Jurkat, Clone E6-1 (cell line): ENCODE results near the gene LRRTM2.

Experiments
- DNase-seq: peaks from one replicate; pipeline ENCODE4 v3.0.0-alpha.2; 2011; ENCODE audit warnings: low read depth, low spot score
- H3K4me3 ChIP-seq: 2 replicates; pipeline ENCODE4 v1.5.1; 2011; ENCODE audit warnings: mild to moderate bottlenecking, low read length, control low read depth, moderate library complexity

Gene LRRTM2

DNA sequence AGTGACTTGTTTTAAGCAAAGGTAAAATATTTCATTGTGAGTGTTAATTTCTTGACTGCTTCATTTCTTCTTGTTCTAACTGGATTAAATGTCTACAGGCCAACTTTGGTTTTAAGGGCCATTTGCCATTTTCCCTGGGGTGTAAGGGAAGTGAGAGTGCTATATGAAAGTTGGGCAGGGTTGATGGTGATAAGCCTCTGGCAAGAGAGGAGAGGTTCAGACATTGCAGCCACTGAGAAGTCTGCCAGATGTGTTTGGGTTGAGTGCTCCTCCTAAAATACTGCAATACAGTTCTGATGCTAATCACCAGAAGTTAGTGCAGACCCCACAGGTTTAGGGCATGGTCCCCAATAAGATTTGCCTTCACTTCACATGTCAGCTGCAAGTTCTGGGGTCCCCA lies 14.9 kb upstream of the LRRTM2 start:
- H3K4me3 ChIP-seq: no peak overlapping the region

DNA sequence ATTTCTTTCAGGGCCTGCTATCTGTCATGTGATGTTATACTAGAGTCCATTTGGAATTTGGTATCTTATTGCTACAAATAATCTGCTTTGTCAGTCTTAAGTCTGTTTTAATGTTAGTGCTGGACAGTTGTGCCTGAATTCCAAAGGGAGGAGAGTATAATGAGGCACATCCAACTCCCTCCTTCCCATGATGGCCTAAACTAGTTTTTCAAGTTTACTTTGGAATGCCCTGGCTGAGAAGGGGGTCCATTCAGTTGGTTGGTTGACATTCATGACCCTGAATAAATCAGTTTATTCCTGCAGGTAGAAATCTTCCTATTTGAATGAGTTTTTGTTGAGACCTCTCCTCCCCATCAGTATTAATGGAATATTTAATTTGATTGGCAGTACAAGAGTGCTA lies 9.4 kb upstream of the LRRTM2 start:
- no peak for DNase-seq
- no peak overlapping the region for H3K4me3 ChIP-seq

More for the DNA sequence above, 14.9 kb upstream of the LRRTM2 start:
- DNase-seq: no peak

DNA sequence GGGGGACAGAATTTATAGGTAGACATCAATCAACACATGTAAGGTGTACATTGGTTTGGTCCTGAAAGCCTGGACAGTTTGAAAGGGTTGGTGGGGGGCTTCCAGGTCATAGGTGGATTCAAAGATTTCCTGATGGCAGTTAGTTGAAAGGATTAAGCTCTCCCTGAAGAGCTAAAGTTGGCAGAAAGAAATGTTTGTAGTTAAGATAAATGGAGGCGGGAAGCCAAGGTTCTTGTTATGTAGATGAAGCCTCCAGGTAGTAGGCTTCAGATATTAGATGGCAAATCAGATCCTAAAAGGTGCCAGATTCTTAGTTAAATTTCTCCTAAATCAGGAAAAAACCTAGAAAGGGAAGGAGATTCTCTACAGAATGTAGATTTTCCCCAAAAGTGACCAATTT lies 9.0 kb upstream of the LRRTM2 start:
- H3K4me3 ChIP-seq: no peak overlapping the region
- DNase-seq: no peak

DNA sequence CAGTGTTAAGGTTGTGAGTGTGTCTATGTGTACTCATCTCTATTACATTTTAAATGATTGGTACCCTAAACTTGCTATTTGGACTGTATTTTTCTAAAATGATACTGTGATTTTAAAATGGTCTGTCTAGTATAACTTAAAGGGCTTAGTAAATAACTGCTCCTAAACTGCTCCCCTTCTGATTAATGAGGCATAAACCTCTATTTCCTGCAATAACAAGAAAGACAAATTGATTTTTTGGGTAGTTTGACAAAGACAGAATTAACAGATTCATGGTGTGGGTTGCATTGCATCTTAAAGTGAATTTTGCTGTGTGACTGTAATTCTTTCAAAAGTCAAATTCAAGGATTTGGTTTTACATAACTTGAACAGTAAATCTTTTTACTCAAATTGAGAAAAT lies 8.1 kb upstream of the LRRTM2 start:
- no peak for DNase-seq
- H3K4me3 ChIP-seq: no peak overlapping the region

DNA sequence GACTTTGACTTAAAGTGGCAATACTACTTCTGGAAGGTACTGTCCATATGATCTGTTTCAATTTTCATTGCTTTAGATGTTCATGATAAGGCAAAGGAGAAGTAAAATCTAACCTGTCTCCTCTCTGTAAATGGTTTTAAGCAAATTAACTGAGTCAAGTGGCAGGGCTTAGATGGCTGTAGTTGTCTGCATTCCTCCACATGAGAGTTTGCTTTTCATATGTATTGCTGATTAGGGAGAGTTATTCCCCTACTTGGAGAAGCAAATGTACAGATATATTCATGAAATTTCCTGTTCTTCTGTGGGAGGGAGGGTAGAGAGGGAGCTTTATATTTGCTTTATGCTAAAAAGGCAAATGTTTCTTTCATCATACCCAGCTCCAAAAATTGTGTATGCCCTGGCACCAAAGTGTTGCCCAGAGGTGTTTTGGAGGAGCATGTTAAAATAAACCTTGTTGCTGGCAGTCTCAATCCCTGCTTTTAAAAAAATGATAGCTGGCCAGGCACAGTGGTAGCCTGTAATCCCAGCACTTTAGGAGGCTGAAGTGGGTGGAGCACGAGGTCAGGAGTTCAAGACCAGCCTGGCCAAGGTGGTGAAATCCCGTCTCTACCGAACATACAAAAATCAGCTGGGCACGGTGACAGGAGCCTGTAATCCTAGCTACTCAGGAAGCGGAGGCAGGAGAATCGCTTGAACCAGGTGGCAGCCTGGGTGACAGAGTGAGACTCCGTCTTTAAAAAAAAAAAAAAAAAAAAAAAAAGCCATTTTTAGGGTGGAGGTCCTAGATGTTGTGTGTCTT lies 3.5 kb upstream of the LRRTM2 start:
- DNase-seq: no peak
- no peak overlapping the region for H3K4me3 ChIP-seq

DNA sequence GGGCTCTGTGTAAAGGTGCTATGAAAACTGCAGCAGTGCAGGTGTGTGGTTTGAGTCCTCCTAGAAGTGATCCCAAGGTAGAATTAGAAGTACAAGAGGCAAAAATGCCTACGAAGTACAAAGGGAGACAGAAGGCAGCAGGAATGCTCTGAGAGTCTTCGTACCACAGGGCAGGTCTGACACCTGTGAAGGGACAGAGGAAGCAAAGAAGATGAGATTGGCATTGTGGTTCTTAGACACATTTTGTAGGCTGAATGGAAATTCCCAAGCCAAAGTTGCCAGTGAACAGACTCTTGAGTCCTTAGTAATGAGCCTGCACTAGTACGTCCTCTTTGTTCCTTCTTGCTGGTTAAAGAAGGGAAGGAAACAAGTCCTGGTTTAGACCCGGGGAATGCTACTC lies 1.7 kb upstream of the LRRTM2 start:
- no peak overlapping the region for H3K4me3 ChIP-seq
- DNase-seq: no peak

DNA sequence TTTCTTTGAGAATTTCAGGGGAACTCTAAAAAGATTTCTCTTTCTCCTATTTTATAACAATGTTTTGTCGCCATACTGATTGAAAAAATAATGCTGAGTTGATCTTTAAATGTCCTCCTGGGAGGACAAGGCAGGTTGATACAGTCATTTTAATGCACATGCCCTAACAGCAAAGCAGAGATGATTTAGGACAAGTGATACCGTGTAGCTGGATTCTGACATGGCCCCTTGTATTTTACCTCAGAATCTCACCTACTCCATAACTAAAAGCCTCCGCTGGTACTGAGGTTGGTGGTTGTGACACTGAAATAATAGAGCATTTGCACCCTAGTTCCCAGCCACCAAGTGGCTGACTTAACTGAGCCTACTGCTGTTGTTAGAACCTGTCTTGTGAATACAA lies 811 bp upstream of the LRRTM2 start:
- no peak overlapping the region for H3K4me3 ChIP-seq
- DNase-seq: no peak

DNA sequence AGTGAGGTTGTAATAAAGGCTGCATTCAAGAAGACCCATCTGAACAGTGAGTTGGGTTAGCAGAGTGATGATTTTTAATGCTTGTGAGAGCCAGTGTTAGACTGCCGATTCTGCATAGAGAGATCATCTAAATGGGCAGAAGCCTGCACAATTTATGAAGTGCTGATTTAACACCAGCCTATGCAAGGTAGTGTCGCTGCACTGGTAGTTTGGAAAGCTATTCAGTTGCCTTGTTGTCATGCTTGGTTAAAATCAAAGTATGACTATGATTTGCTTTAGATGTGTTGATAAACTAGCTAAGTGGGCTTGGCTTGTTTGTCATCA lies 379 bp upstream of the LRRTM2 start:
- no peak for DNase-seq
- H3K4me3 ChIP-seq: no peak overlapping the region

DNA sequence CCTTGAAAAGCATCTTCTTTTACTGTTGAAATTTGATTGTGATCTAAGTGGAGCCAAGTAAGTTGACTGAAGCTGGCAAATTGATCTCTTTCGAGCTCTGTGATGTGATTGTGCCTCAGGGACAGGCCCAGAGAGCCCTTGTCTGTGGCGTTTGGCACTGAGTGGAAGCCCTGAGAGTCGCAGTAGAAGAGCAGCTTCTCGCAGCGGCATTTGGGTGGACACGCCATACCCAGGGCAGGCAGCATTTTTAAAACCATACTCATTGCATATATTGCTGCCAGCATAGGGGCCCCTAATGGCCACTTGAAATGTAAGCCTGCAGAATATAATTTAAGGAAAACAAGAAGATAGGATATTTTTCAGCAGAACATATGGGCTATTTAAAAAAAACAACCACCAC lies 894 bp downstream of the LRRTM2 start:
- H3K4me3 ChIP-seq: no peak overlapping the region
- no peak for DNase-seq

DNA sequence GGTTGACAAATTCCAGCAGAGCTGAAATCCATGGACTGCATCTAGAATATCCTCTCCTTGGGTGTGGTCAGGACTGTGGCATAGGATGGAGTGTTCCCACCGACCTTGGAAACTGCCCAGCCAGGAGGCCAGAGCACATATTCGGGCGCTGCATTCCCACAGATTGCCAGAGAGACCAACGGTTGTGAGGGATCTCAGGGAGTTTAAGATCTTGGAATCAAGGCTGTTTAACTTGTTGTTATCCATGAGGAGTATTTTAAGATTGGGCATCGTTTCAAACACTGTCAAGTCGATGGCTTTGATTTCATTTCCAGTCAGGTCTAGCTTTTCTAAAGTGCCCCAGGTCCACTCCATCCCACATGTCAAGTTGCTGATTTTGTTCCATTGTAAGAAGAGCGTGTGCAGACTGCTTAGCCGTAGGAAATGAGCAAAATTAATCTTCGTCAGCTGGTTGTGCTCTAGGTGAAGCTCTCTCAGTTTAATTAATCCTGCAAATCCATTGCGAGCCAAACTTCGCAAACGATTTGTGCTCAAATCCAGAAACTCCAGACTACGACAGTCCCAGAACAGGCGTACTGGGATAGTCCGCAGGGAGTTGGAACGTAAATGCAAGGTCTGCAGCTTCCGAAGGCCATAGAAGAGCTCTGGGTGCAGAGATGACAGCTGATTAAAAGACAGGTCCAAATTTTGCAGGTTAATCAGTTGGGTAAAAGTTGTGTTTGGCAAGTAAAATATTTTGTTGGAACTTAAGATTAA lies 1.5 kb downstream of the LRRTM2 start:
- no peak overlapping the region for H3K4me3 ChIP-seq
- DNase-seq: no peak

DNA sequence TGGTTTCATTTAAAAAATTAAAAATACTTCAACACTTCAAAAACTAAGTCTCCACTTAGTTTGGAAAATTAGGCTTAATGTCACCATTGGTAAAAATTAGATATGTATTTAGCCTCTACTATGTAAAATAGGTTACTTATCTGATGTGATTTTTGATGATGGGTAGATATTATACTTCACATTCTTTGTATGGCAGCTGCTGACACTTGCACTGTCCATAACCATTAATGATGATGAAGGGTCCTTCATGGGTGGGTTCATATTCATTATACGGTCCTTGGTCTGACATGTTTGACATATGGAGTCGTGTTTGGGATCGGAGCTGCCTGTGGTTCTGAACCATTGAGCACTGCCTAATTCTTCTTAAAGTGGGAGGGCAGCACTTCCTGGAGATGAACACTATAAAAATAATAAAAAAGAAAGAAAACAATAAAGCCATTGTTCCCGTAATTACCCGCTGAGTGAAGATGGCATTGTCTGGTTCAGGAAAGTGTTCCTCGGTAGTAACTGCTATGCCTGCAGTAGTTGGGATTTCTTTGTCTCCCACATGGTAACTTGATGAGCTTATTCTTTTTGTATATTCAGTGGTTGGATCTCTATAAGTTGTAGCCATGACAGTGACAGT lies 2.2 kb downstream of the LRRTM2 start:
- no peak overlapping the region for H3K4me3 ChIP-seq
- no peak for DNase-seq

DNA sequence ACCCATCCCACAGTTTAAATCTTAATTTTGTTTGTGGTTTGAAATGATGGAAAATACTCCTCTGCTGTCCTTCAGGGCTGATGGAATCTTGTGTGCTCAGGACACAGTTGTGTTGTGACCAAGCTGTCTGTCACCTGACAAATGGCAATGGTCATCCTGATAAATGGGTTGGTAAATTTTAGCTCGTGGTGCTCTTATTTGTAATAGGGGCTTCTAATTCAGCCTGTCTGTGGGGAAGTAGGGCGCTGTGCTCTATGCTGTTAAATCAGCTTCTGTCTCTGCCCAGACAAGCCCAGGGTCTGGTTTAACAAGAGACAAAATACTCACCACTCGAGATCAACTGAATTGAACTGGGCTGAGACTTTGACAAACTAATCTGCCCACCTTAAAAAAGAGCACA lies 4.5 kb downstream of the LRRTM2 start:
- DNase-seq: no peak
- no peak overlapping the region for H3K4me3 ChIP-seq

DNA sequence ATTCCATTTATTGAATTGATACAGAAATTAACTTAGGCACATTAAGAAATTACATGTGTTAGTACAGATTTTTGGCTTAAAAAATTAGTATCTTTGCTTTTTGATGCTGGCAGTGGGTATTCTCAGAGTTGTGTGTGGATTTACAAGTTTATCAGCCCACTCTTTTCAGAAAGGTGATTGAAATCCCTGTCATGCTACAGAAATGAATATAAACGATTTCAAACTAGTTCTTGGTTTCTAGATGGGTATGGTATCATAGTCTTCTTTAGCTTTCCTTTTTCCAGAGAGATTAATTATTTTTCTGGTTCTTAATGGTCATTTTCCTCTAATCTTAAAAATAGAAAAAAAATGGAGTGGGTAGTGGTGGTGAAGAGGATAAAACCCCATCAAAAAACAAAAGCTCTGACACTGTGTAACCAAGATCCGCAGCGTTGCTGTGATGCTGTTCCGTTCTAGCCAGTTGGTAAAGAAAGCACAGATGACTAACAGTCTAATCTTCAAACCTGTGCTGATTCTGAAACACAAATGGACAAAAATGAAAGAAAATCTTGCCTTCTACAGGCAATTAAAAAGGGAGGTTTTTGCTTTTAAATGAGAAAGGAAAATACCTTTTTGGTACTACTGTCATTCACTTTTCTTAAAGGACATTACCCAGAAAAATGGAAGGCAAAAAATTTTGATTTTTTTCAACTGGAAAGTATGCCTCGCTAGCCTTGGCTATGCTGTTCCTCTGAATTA lies 5.2 kb downstream of the LRRTM2 start:
- DNase-seq: no peak
- no peak overlapping the region for H3K4me3 ChIP-seq

DNA sequence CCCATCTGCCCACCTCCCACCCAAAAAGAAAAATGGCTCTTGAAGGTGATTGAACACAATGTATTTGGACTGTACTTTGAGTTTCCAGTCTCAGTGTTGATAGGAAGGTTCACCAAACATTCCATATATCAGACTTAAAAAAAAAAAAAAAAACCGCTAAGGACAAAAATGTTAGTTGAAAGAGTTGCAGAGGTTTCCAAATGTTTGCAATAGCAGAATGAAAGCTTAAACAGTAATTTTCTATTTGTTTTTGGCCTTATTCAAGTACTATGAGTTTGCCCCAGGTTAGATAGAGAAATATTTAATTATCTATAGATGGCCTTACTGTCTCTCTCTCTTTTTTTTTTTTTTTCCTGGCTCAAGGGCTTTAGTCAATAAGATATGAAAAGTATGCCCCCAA lies 6.1 kb downstream of the LRRTM2 start:
- H3K4me3 ChIP-seq: no peak overlapping the region
- DNase-seq: no peak

DNA sequence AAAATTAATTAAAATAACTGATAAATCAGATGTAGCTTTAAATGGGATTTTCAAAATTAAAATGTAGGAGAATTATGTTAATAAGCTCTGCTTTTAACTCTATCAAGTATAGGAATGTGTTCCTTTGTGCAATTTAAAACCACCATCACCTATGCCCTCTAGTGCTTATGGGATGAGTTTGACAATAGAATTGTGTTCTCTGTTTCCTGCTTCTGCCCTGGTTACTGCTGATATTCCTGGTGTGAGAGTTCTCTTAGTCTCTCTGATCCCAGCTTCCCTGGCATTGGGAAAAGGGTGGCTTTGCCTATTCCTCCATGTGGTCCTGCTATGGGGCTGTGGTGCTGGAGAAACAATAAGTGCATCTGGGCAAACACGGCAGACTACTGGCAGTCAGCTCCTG lies 8.1 kb downstream of the LRRTM2 start:
- H3K4me3 ChIP-seq: no peak overlapping the region
- DNase-seq: no peak

DNA sequence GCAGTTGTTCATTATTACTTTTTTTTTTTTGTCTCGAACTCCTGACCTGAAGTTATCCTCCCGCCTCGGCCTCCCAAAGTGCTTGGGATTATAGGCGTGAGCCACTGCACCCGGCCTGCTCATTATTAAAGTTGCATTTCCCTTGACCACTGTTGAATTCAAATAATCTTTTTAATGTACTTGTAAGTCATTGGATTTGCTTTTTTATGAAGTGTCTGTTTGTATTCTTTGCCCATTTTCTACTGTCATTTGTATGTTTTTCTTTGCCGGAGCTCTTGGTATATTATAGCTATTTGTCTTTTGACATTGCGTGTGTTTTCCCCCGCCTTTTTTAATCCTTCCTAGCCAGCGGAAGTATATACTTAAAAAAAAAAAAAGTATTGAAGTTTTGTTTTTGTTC lies 22.0 kb downstream of the LRRTM2 start:
- no peak for DNase-seq
- no peak overlapping the region for H3K4me3 ChIP-seq

DNA sequence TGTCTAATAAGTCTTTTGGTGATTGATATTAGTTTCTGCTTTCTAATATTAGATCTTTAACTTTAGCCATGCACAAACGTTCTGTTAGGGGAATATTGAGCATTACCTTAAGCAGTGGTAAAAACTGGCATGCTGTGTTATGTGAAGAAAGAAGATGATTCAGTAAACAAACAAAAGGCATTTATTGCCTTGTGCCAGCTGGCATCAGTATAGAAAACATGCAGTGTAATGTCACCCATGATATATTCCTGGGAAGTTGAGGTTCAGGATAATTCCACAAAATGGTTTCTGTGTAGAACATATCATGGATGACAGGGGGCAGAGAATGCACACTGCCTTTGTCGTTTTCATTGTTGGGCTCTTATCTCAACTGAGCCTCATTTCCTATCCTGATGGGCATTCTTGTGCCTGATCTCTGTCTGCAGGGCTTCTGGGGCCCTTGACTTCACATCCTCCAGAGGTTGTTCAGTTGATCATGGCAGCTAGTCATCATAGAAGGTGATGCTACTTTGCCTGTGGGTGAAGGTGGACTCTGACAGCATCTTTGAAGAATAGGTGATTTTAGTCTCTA lies 24.2 kb downstream of the LRRTM2 start:
- H3K4me3 ChIP-seq: no peak overlapping the region
- no peak for DNase-seq

DNA sequence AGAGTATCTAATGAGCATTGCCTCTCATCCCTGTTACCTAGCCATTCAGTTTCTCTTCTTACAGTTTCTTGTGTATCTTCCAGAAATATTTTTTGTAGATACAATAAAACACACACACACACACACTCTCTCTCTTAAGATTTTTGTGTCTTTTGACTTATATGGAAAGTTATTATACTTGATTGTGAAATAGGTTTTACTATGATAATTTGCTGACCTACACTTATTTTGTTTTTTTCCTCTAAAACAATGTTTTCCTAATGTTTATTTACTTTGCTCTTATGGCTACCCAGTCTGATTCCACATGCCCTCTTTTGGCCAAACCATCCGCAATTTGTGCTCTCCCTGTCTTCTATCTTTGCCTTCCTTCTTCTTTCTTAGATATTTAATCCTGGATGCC lies 25.3 kb downstream of the LRRTM2 start:
- no peak overlapping the region for H3K4me3 ChIP-seq

DNA sequence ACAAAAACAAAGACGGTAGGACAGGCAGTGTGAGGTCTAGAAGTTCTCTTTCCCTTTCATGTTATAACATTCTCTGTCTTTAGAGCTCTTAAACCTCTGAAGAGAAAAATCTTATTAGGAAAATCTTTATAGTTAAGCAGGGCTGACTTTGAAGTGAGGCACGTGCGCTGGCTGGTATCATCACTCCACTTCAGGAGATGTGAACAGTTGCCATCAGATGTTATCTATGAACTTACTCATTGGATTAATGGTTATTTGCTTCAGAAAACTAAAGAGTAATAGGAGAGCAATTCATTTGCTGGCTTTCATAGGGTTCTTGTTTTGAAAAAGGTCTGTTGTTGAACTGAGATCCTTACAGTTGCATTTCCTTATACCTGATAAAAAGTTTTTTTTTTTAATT lies 25.7 kb downstream of the LRRTM2 start:
- H3K4me3 ChIP-seq: no peak overlapping the region
- DNase-seq: no peak

More for the DNA sequence above, 25.3 kb downstream of the LRRTM2 start:
- DNase-seq: no peak
